ENCODE measurements around the gene SOX6.

GRCh38 chr11:15970506-15971214 is 385.7 kb downstream of the SOX6 start:
- TF ChIP-seq CTCF (IDR thresholded peaks at IDR 0.05): no peak
- TF ChIP-seq POLR2A (IDR thresholded peaks at IDR 0.05): no peak
